HCT116 (cell line): ENCODE data around the gene POLR3G. TPM values are rescaled to one million over a fixed set of nuclear protein-coding genes. Genes with fewer than 3 reads are reported as not detected.

ENCODE experiments used
- ATAC-seq: fragments of 200-7000 bp; cut with Tn5 transposase; 2 replicates; pipeline ENCODE4 v1.9.1; 2020; ENCODE audit warnings: mild to moderate bottlenecking, moderate library complexity
- BruUV-seq: library from RNA; stranded (reverse); fragments of 400-500 nt; replicated peaks from 2 replicates; lab custom pipeline; 2021; lab: Mats Ljungman, UMichigan
- CTCF ChIA-PET: fragments of 300-600 bp; sonication (Branson Sonifier 250); formaldehyde crosslinking; loops from one replicate; lab custom pipeline; 2021; ENCODE audit warnings: antibody characterized with exemption; lab: Charles Lee
- POLR2A ChIA-PET: fragments of 300-600, 350-600 bp; sonication (Branson Sonifier 250); formaldehyde crosslinking; loops from one replicate; lab custom pipeline; 2021; ENCODE audit warnings: antibody characterized with exemption; lab: Charles Lee
- RAD21 ChIA-PET, 2 experiments: fragments of 300-600 bp; sonication (Branson Sonifier 250); formaldehyde crosslinking; loops; one replicate each; lab custom pipeline; 2023; ENCODE audit warnings: low total read pairs in 2 of 2; ENCODE audit not compliant: uncharacterized antibody in 2 of 2, unreplicated experiment in 2 of 2, low non-redundant PET in 1 of 2; lab: Charles Lee
- DNase-seq: peaks from one replicate; pipeline ENCODE4 v3.0.0-alpha.2; 2010; ENCODE audit warnings: low read depth, low spot score
- H2AFZ ChIP-seq: fragments of 200-600 bp; shearing (Covaris generic), sonication (generic); 2 replicates; pipeline ENCODE4 v1.6.1; 2017; ENCODE audit warnings: low read depth, mixed run types, mixed read lengths, antibody characterized with exemption, low read length; ENCODE audit not compliant: poor library complexity, severe bottlenecking
- H3K27ac ChIP-seq: 2 replicates; pipeline ENCODE4 v1.5.1; 2012; ENCODE audit warnings: low read depth, low read length
- H3K27me3 ChIP-seq: fragments of 200-600 bp; sonication (generic); 2 replicates; pipeline ENCODE4 v1.6.1; 2016; ENCODE audit warnings: mixed run types, low read length, mixed read lengths; ENCODE audit not compliant: insufficient read depth
- H3K36me3 ChIP-seq, 2 experiments: fragments of 200-500 bp in 1 of 2; fragments of 200-600 bp in 1 of 2; sonication (Bioruptor generic) in 1 of 2; sonication (generic) in 1 of 2; 2 replicates each; pipeline versions ENCODE4 v1.5.1 to v1.6.1; 2014 to 2016; ENCODE audit warnings: low read length in 2 of 2, inconsistent platforms in 1 of 2, mixed read lengths in 1 of 2, mixed run types in 1 of 2; ENCODE audit not compliant: insufficient read depth in 2 of 2, control insufficient read depth in 1 of 2
- H3K4me1 ChIP-seq, 2 experiments: fragments of 200-600 bp in 1 of 2; sonication (generic) in 1 of 2; 2 replicates each; pipeline versions ENCODE4 v1.5.1 to v1.6.1; 2012 to 2017; ENCODE audit warnings: low read length in 2 of 2, inconsistent platforms in 1 of 2, mild to moderate bottlenecking in 1 of 2, mixed read lengths in 1 of 2, mixed run types in 1 of 2, moderate library complexity in 1 of 2; ENCODE audit not compliant: insufficient read depth in 2 of 2, control insufficient read depth in 1 of 2
- H3K4me2 ChIP-seq: fragments of 200-600 bp; sonication (generic); 2 replicates; pipeline ENCODE4 v1.6.1; 2017; ENCODE audit warnings: mixed run types, low read length, mixed read lengths
- H3K4me3 ChIP-seq, 2 experiments: fragments of 200-600 bp in 1 of 2; sonication (generic) in 1 of 2; replicated peaks in 1 of 2; 2 replicates each; pipeline ENCODE4 v1.5.1; 2011 to 2016; ENCODE audit warnings: low read length in 2 of 2, control low read depth in 1 of 2, low read depth in 1 of 2, mild to moderate bottlenecking in 1 of 2, mixed read lengths in 1 of 2, mixed run types in 1 of 2
- H3K79me2 ChIP-seq: fragments of 200-600 bp; sonication (generic); 2 replicates; pipeline ENCODE4 v1.6.1; 2017; ENCODE audit warnings: mild to moderate bottlenecking, mixed run types, low read length, moderate library complexity, mixed read lengths; ENCODE audit not compliant: insufficient read depth
- H3K9ac ChIP-seq: fragments of 200-600 bp; sonication (generic); 2 replicates; pipeline ENCODE4 v1.6.1; 2016; ENCODE audit warnings: low read length, mixed read lengths
- H3K9me2 ChIP-seq: fragments of 200-600 bp; sonication (generic), shearing (Covaris generic); 2 replicates; pipeline ENCODE4 v1.6.1; 2017; ENCODE audit warnings: mixed run types, mild to moderate bottlenecking, moderate library complexity; ENCODE audit not compliant: insufficient read depth
- H3K9me3 ChIP-seq, 2 experiments: fragments of 200-500 bp in 1 of 2; fragments of 200-600 bp in 1 of 2; sonication (Bioruptor generic) in 1 of 2; sonication (generic) in 1 of 2; 2 replicates each; pipeline ENCODE4 v1.6.1; 2014 to 2017; ENCODE audit warnings: low read length in 2 of 2, mixed read lengths in 2 of 2, inconsistent platforms in 1 of 2, low read depth in 1 of 2, mild to moderate bottlenecking in 1 of 2, mixed run types in 1 of 2, moderate library complexity in 1 of 2; ENCODE audit not compliant: control insufficient read depth in 1 of 2, insufficient read depth in 1 of 2
- H4K20me1 ChIP-seq: fragments of 200-600 bp; sonication (generic), shearing (Covaris generic); 2 replicates; pipeline ENCODE4 v1.6.1; 2017; ENCODE audit warnings: mixed run types, mild to moderate bottlenecking, moderate library complexity; ENCODE audit not compliant: insufficient read depth
- EGR1 ChIP-seq: IDR thresholded peaks from 2 replicates; pipeline ENCODE4 v1.6.1; 2012; ENCODE audit warnings: low read depth
- ELF1 ChIP-seq: IDR thresholded peaks from 2 replicates; pipeline ENCODE4 v1.6.1; 2012; ENCODE audit warnings: low read depth, borderline replicate concordance
- EZH2 ChIP-seq: fragments of 200-600 bp; sonication (generic); IDR thresholded peaks from 2 replicates; pipeline ENCODE4 v1.6.1; 2017; ENCODE audit warnings: antibody characterized with exemption, mixed run types
- FOSL1 ChIP-seq: IDR thresholded peaks from 2 replicates; pipeline ENCODE4 v1.6.1; 2012; ENCODE audit warnings: low read depth
- RAD21 ChIP-seq: IDR thresholded peaks from 2 replicates; pipeline ENCODE4 v1.6.1; 2012; ENCODE audit warnings: low read depth, mild to moderate bottlenecking
- SIN3A ChIP-seq: IDR thresholded peaks from 2 replicates; pipeline ENCODE4 v1.6.1; 2012; ENCODE audit warnings: low read depth
- SP1 ChIP-seq: IDR thresholded peaks from 2 replicates; pipeline ENCODE4 v1.6.1; 2012; ENCODE audit warnings: low read depth
- TCF7L2 ChIP-seq: IDR thresholded peaks from 2 replicates; pipeline ENCODE4 v1.7.0; 2011; ENCODE audit warnings: borderline replicate concordance, inconsistent platforms; ENCODE audit not compliant: insufficient read depth, insufficient read length; ENCODE audit errors: extremely low read depth
- YY1 ChIP-seq: IDR thresholded peaks from 2 replicates; pipeline ENCODE4 v1.6.1; 2011; ENCODE audit warnings: low read length, low read depth, moderate library complexity, mild to moderate bottlenecking; ENCODE audit not compliant: insufficient replicate concordance; ENCODE audit errors: extremely low read depth
- ZNF274 ChIP-seq: fragments of 200-500 bp; sonication (Bioruptor generic); IDR thresholded peaks from 2 replicates; pipeline ENCODE4 v1.6.1; 2014; ENCODE audit warnings: mild to moderate bottlenecking, low read depth, low read length, inconsistent platforms
- intact Hi-C: fragments of 100-400 bp; cut with micrococcal nuclease; formaldehyde crosslinking; loops from 2 replicates; pipeline ENCODE4 v1.10.0; 2022
- total RNA-seq: library from RNA; stranded (reverse); gene quantifications from one replicate; pipeline ENCODE4 v1.2.1, GENCODE V29; 2021; ENCODE audit not compliant: unreplicated experiment
- TF ChIP-seq, protein P1 (sequence below): IDR thresholded peaks from 2 replicates; pipeline ENCODE4 v1.6.1; 2012
- TF ChIP-seq, protein P2 (sequence below): IDR thresholded peaks from 2 replicates; pipeline ENCODE4 v1.6.1; 2011; ENCODE audit warnings: mild to moderate bottlenecking, low read length, moderate library complexity; ENCODE audit not compliant: insufficient replicate concordance; ENCODE audit errors: extremely low read depth
- TF ChIP-seq, protein P3 (sequence below): IDR thresholded peaks from 2 replicates; pipeline ENCODE4 v1.6.1; 2012; ENCODE audit warnings: low read depth

The POLR3G gene
- total RNA-seq, 1 experiment from 2014 or later = 44.8 TPM

DNA sequence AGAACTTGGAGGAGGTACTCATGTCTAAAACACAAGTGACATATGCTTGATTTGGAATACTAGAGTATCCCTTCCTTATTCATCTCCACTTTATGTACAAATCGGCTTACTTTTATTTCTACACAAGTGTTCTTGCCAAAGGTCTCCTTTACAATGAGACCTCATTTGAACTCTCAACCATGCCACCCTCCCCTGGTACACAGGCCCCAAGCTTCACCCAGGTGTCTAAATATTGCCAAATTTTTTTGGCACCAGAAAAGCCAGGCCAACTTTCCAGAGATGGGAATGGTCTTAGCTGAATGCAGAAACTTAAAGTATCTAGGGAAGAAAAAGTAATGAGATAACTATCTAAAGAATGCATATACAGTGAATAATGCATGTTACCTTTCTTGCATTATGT, 35.8 kb downstream of the POLR3G start:
- CTCF ChIA-PET = interaction anchor here (1.4 kb wide), 1 partner anchor 71 kb away, joined by 3 read pairs; no protein-coding TSS in a partner anchor
- Histone ChIP-seq H2AFZ (no peak overlapping the region), H3K27ac (no peak overlapping the region), H3K4me2 (no peak overlapping the region), H3K27me3 (no peaks in the 10 kb centered on the region), H3K4me1 (no peaks in the 10 kb centered on the region), H3K36me3 (no peaks in the 10 kb centered on the region), H4K20me1 (no peaks in the 10 kb centered on the region; the same call in none of the 2 replicates)
- no peak for DNase-seq
- TF ChIP-seq ELF1 (no peak), SP1 (no peak), YY1 (no peak), ZNF274 (no peak), RAD21 (no peak), EZH2 (no peak), SIN3A (no peak), FOSL1 (no peak), TCF7L2 (no peak), EGR1 (no peak)
- TF ChIP-seq, protein P1, sequence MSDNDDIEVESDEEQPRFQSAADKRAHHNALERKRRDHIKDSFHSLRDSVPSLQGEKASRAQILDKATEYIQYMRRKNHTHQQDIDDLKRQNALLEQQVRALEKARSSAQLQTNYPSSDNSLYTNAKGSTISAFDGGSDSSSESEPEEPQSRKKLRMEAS = no peak
- TF ChIP-seq, protein P2, sequence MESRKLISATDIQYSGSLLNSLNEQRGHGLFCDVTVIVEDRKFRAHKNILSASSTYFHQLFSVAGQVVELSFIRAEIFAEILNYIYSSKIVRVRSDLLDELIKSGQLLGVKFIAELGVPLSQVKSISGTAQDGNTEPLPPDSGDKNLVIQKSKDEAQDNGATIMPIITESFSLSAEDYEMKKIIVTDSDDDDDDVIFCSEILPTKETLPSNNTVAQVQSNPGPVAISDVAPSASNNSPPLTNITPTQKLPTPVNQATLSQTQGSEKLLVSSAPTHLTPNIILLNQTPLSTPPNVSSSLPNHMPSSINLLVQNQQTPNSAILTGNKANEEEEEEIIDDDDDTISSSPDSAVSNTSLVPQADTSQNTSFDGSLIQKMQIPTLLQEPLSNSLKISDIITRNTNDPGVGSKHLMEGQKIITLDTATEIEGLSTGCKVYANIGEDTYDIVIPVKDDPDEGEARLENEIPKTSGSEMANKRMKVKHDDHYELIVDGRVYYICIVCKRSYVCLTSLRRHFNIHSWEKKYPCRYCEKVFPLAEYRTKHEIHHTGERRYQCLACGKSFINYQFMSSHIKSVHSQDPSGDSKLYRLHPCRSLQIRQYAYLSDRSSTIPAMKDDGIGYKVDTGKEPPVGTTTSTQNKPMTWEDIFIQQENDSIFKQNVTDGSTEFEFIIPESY = no peak
- TF ChIP-seq, protein P3, sequence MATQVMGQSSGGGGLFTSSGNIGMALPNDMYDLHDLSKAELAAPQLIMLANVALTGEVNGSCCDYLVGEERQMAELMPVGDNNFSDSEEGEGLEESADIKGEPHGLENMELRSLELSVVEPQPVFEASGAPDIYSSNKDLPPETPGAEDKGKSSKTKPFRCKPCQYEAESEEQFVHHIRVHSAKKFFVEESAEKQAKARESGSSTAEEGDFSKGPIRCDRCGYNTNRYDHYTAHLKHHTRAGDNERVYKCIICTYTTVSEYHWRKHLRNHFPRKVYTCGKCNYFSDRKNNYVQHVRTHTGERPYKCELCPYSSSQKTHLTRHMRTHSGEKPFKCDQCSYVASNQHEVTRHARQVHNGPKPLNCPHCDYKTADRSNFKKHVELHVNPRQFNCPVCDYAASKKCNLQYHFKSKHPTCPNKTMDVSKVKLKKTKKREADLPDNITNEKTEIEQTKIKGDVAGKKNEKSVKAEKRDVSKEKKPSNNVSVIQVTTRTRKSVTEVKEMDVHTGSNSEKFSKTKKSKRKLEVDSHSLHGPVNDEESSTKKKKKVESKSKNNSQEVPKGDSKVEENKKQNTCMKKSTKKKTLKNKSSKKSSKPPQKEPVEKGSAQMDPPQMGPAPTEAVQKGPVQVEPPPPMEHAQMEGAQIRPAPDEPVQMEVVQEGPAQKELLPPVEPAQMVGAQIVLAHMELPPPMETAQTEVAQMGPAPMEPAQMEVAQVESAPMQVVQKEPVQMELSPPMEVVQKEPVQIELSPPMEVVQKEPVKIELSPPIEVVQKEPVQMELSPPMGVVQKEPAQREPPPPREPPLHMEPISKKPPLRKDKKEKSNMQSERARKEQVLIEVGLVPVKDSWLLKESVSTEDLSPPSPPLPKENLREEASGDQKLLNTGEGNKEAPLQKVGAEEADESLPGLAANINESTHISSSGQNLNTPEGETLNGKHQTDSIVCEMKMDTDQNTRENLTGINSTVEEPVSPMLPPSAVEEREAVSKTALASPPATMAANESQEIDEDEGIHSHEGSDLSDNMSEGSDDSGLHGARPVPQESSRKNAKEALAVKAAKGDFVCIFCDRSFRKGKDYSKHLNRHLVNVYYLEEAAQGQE = no peak
- TF ChIP-seq, all 23 proteins: peak for 0
- ChIA-PET POLR2A (no interaction called here), RAD21 (no interaction called here)
- no peak overlapping the region for H3K4me3 ChIP-seq
- H3K9me3 ChIP-seq = no peaks in the 10 kb centered on the region
- H3K79me2 ChIP-seq = no peaks in the 10 kb centered on the region; the same call in 1 of the 2 replicates
- intact Hi-C loops = no loop called here
- H3K9ac ChIP-seq = no peak overlapping the region
- BruUV-seq = no TSS peak
- ATAC-seq = no peak
- no peaks in the 10 kb centered on the region for H3K9me2 ChIP-seq
